HepG2 (cell line): ENCODE results near the gene TTLL4. TPM values are rescaled to one million over a fixed set of nuclear protein-coding genes. Genes with fewer than 3 reads are reported as not detected.

Source experiments
- CHD4 ChIP-seq: fragments of 200-600 bp; sonication (generic); IDR thresholded peaks from 2 replicates; pipeline ENCODE4 v1.7.0; 2017; ENCODE audit warnings: mild to moderate bottlenecking, low read length, borderline replicate concordance
- EP300 ChIP-seq, 3 experiments: sonication (generic) in 1 of 3; formaldehyde crosslinking in 1 of 3; IDR thresholded peaks; 2 replicates each; pipeline versions ENCODE4 v1.5.1 to v1.6.1; 2011 to 2020; ENCODE audit warnings: low read depth in 2 of 3, low read length in 2 of 3, borderline replicate concordance in 1 of 3, improper control_type of control experiment in 1 of 3, mild to moderate bottlenecking in 1 of 3, missing genetic modification reagents in 1 of 3, moderate library complexity in 1 of 3
- HDAC6 ChIP-seq: fragments of 200-600 bp; sonication (generic); IDR thresholded peaks from 2 replicates; pipeline ENCODE4 v1.7.0; 2017; ENCODE audit warnings: mild to moderate bottlenecking, antibody characterized with exemption, low read length, low read depth
- MAF1 ChIP-seq: sonication (generic); formaldehyde crosslinking; IDR thresholded peaks from 2 replicates; pipeline ENCODE4 v1.5.0; 2020; ENCODE audit warnings: missing genetic modification reagents, borderline replicate concordance
- MBD4 ChIP-seq: IDR thresholded peaks from 2 replicates; pipeline ENCODE4 v1.6.1; 2012; ENCODE audit warnings: low read length, inconsistent platforms, borderline replicate concordance
- MED8 ChIP-seq: sonication (generic); formaldehyde crosslinking; IDR thresholded peaks from 2 replicates; pipeline ENCODE4 v1.8.1; 2023; ENCODE audit warnings: mild to moderate bottlenecking, missing genetic modification reagents; ENCODE audit not compliant: insufficient replicate concordance
- NCOA2 ChIP-seq: sonication (generic); formaldehyde crosslinking; IDR thresholded peaks from 2 replicates; pipeline ENCODE4 v1.8.0; 2022; ENCODE audit warnings: inconsistent platforms
- NCOA5 ChIP-seq: sonication (generic); formaldehyde crosslinking; IDR thresholded peaks from 2 replicates; pipeline ENCODE4 v1.4.0; 2020; ENCODE audit warnings: missing genetic modification reagents
- PAF1 ChIP-seq: IDR thresholded peaks from 2 replicates; pipeline ENCODE4 v1.6.1; 2016; ENCODE audit warnings: missing genetic modification reagents, missing compliant biosample characterization
- RELA ChIP-seq: sonication (generic); formaldehyde crosslinking; IDR thresholded peaks from 2 replicates; pipeline ENCODE4 v1.4.0; 2020; ENCODE audit warnings: missing genetic modification reagents
- SPEN ChIP-seq: sonication (generic); formaldehyde crosslinking; IDR thresholded peaks from 2 replicates; pipeline ENCODE4 v1.5.1; 2020; ENCODE audit warnings: low read depth, mild to moderate bottlenecking, missing genetic modification reagents
- ZBTB21 ChIP-seq: sonication (generic); formaldehyde crosslinking; IDR thresholded peaks from 2 replicates; pipeline ENCODE4 v1.4.0; 2020; ENCODE audit warnings: missing genetic modification reagents
- ZBTB37 ChIP-seq: sonication (generic); formaldehyde crosslinking; IDR thresholded peaks from 2 replicates; pipeline ENCODE4 v1.4.0; 2020; ENCODE audit warnings: mild to moderate bottlenecking, missing genetic modification reagents
- ZNF276 ChIP-seq: sonication (generic); formaldehyde crosslinking; IDR thresholded peaks from 2 replicates; pipeline ENCODE4 v1.4.0; 2020; ENCODE audit warnings: mild to moderate bottlenecking, low read depth, missing genetic modification reagents
- ZNF407 ChIP-seq: sonication (generic); formaldehyde crosslinking; IDR thresholded peaks from one replicate; pipeline ENCODE4 v1.5.1; 2020; ENCODE audit warnings: mild to moderate bottlenecking, missing genetic modification reagents; ENCODE audit errors: not compliant biosample characterization
- ZNF530 ChIP-seq: sonication (generic); formaldehyde crosslinking; IDR thresholded peaks from 2 replicates; pipeline ENCODE4 v1.5.0; 2020; ENCODE audit warnings: low read depth, mild to moderate bottlenecking, missing genetic modification reagents
- ZNF766 ChIP-seq: sonication (generic); formaldehyde crosslinking; IDR thresholded peaks from 2 replicates; pipeline ENCODE4 v1.5.0; 2020; ENCODE audit warnings: missing genetic modification reagents, borderline replicate concordance
- polyA plus RNA-seq, 8 experiments: library from polyadenylated mRNA; depleted of rRNA in 3 of 8; stranded (reverse) in 7 of 8; unstranded in 1 of 8; fragments of >200 nt; fragmentation: Illumina TruSeq in 4 of 8; extraction: Trizol in 4 of 8; gene quantifications; 2 replicates each; pipeline versions ENCODE4 v1.2.1 to v1.2.3, GENCODE V29; 2011 to 2016; ENCODE audit warnings: low read depth in 4 of 8, missing spikeins in 1 of 8, mixed read lengths in 1 of 8; ENCODE audit not compliant: insufficient read depth in 1 of 8
- total RNA-seq, 5 experiments: library from RNA; depleted of rRNA; stranded (reverse); fragments of >200 nt; fragmentation: Illumina TruSeq; extraction: Trizol; gene quantifications; 2 replicates each; pipeline ENCODE4 v1.2.3, GENCODE V29; 2016; ENCODE audit warnings: low read depth in 1 of 5

The TTLL4 gene
- total and polyA plus RNA-seq, 2 of the 13 experiments (the other 11 are each of a cell fraction or from before 2014, with no cell fraction given) = 77.5 to 84.6 TPM

- TF ChIP-seq ZNF407 (CRISPR knock-in tag) (peak; percentile 93), RELA (CRISPR knock-in tag) (peak; percentile 88; the same call in 1 of the 2 replicates), SPEN (CRISPR knock-in tag) (no peak; the same call in none of the 2 replicates), EP300 (IDR thresholded peaks at IDR 0.05; ENCODE audit: low read depth in 2 of 2, low read length in 2 of 2) (peak in 1 of 2 experiments; percentile 62; a peak in 2 of 4 replicates), EP300 (CRISPR knock-in tag; IDR thresholded peaks at IDR 0.05; ENCODE audit: borderline replicate concordance) (no peak; the same call in 1 of the 2 replicates), CHD4 (no peak), NCOA2 (CRISPR knock-in tag) (peak; percentile 65), ZNF276 (CRISPR knock-in tag) (0 out of 2 replicates have a peak, but pooled peaks have one; percentile 55), MED8 (CRISPR knock-in tag) (no peak), NCOA5 (no peak), MBD4 (no peak), PAF1 (CRISPR knock-in tag) (no peak), ZNF766 (CRISPR knock-in tag) (peak; percentile 96), ZNF530 (no peak), MAF1 (CRISPR knock-in tag) (no peak), HDAC6 (peak; percentile 88; the same call in 1 of the 2 replicates), ZBTB21 (CRISPR knock-in tag) (no peak), ZBTB37 (CRISPR knock-in tag) (no peak)
Observed at GRCh38 chr2:218781691-218782527, 71.3 kb downstream of the TTLL4 start, which contains the start of gene CYP27A1 (continued).
